ENCODE results near the gene PPIP5K2. TPM values are rescaled to one million over a fixed set of nuclear protein-coding genes. Genes with fewer than 3 reads are reported as not detected.
A peak's percentile ranks its signal among the peaks of the same experiment; 100 is the strongest.

Gene PPIP5K2
- total and polyA plus RNA-seq, 7 experiments from 2014 or later, result 19.2 to 77.4 (median 62.5) TPM

- Mint-ChIP-seq H3K27me3 (no peaks in the 10 kb centered on the region), H3K36me3 (peaks cover under 1 to 15% (median 5%) of the 10 kb centered on the region in 5 donors), H3K9me3 (peaks cover 0 to 3% (median 0%) of the 10 kb centered on the region in 11 donors), H3K4me3 (no peak overlapping the region), H3K27ac (no peak overlapping the region), H3K4me1 (peaks cover 29 to 72% (median 64%) of the 10 kb centered on the region in 7 donors)
- no peak overlapping the region for H3K27ac ChIP-seq (ENCODE audit: low read depth, low read length)
- H3K27me3 ChIP-seq (ENCODE audit: control insufficient read depth in 2 of 2, insufficient read depth in 2 of 2, low read length in 2 of 2), result no peaks in the 10 kb centered on the region
- DNase-seq (no peak), ATAC-seq (no peak)
- intact Hi-C loops (cut with micrococcal nuclease), result no loop called here
- ChIA-PET POLR2A (no interaction called here), CTCF (no interaction called here)
- no peaks in the 10 kb centered on the region for H3K36me3 ChIP-seq (ENCODE audit: control insufficient read depth in 2 of 3, insufficient read depth in 3 of 3, low read length in 3 of 3)
- H3K4me3 ChIP-seq (ENCODE audit: low read length), result no peak overlapping the region
- no peaks in the 10 kb centered on the region for H3K9me3 ChIP-seq (ENCODE audit: control insufficient read depth in 2 of 3, low read length in 3 of 3)
- H3K4me1 ChIP-seq (ENCODE audit: control insufficient read depth in 2 of 2, insufficient read depth in 2 of 2, low read length in 2 of 2), result peaks cover 10 to 27% of the 10 kb centered on the region in 2 donors
These were observed 2.6 kb upstream of the PPIP5K2 start for GRCh38 chr5:103117471-103117991.

GRCh38 chr5:103119070-103119764 lies 884 bp upstream of the PPIP5K2 start:
- H3K27ac Mint-ChIP-seq, result peak overlapping the region; percentile 92 to 100 (median 96)
- ChIA-PET CTCF (interaction anchor here (0.6 to 1.9 kb wide), 4 partner anchors 13 to 338 kb away, joined by 3 to 6 read pairs (median 4); partner anchors contain the start of gene MACIR), POLR2A (interaction anchor here (0.6 to 2.4 kb wide), 16 partner anchors 7 to 823 kb away, joined by 3 to 27 read pairs (median 5); partner anchors contain the start of genes MACIR, NUDT12 and SLCO4C1)
- Histone ChIP-seq H3K9me3 (ENCODE audit: control insufficient read depth in 2 of 3, low read length in 3 of 3) (no peaks in the 10 kb centered on the region), H3K27me3 (ENCODE audit: control insufficient read depth in 2 of 2, insufficient read depth in 2 of 2, low read length in 2 of 2) (no peaks in the 10 kb centered on the region), H3K36me3 (ENCODE audit: control insufficient read depth in 2 of 3, insufficient read depth in 3 of 3, low read length in 3 of 3) (no peaks in the 10 kb centered on the region), H3K27ac (ENCODE audit: low read depth, low read length) (peak overlapping the region; percentile 90), H3K4me3 (ENCODE audit: low read length) (peak overlapping the region; percentile 92), H3K4me1 (ENCODE audit: control insufficient read depth in 2 of 2, insufficient read depth in 2 of 2, low read length in 2 of 2) (peaks cover 9 to 29% of the 10 kb centered on the region in 2 donors)
- peaks cover 4 to 16% (median 6%) of the 10 kb centered on the region in 5 donors for H3K36me3 Mint-ChIP-seq
- no peaks in the 10 kb centered on the region for H3K9me3 Mint-ChIP-seq
- peaks cover 24 to 73% (median 64%) of the 10 kb centered on the region in 7 donors for H3K4me1 Mint-ChIP-seq
- peak overlapping the region; percentile 89 to 100 (median 96) for H3K4me3 Mint-ChIP-seq
- ATAC-seq (no peak), DNase-seq (no peak)
- no peaks in the 10 kb centered on the region for H3K27me3 Mint-ChIP-seq
- intact Hi-C loops (cut with micrococcal nuclease), result loop anchor here in 1 of 2 donors (1.0 to 2.0 kb wide), 2 partner anchors 8 to 92 kb away; no protein-coding TSS in a partner anchor

GRCh38 chr5:103120607-103121200 lies 603 bp downstream of the PPIP5K2 start:
- POLR2A ChIA-PET, result interaction anchor here (0.6 to 2.4 kb wide), 14 partner anchors 8 to 441 kb away, joined by 3 to 27 read pairs (median 5); partner anchors contain the start of genes MACIR and NUDT12
- Mint-ChIP-seq H3K4me1 (peaks cover 28 to 75% (median 67%) of the 10 kb centered on the region in 7 donors), H3K4me3 (peak overlapping the region; percentile 89 to 100 (median 96)), H3K9me3 (no peaks in the 10 kb centered on the region), H3K36me3 (peaks cover 0 to 11% (median 4%) of the 10 kb centered on the region in 5 donors), H3K27ac (peak overlapping the region; percentile 92 to 100 (median 96)), H3K27me3 (no peaks in the 10 kb centered on the region)
- DNase-seq (peak in 1 of 9 donors; percentile 2), ATAC-seq (no peak)
- Histone ChIP-seq H3K4me3 (ENCODE audit: low read length) (peak overlapping the region; percentile 92), H3K27me3 (ENCODE audit: control insufficient read depth in 2 of 2, insufficient read depth in 2 of 2, low read length in 2 of 2) (no peaks in the 10 kb centered on the region), H3K36me3 (ENCODE audit: control insufficient read depth in 2 of 3, insufficient read depth in 3 of 3, low read length in 3 of 3) (peaks cover 0 to 3% (median 0%) of the 10 kb centered on the region in 3 experiments), H3K4me1 (ENCODE audit: control insufficient read depth in 2 of 2, insufficient read depth in 2 of 2, low read length in 2 of 2) (peaks cover 9 to 29% of the 10 kb centered on the region in 2 donors), H3K27ac (ENCODE audit: low read depth, low read length) (peak overlapping the region; percentile 90), H3K9me3 (ENCODE audit: control insufficient read depth in 2 of 3, low read length in 3 of 3) (no peaks in the 10 kb centered on the region)
- intact Hi-C loops (cut with micrococcal nuclease), result loop anchor here (1.0 to 5.0 kb wide), 8 partner anchors 9 to 823 kb away; partner anchors contain the start of genes MACIR (in 2 of the 2), PAM (in 2 of the 2), NUDT12 (in 1 of the 2) and SLCO4C1 (in 1 of the 2)
- CTCF ChIA-PET, result interaction anchor here (0.9 to 1.9 kb wide), 4 partner anchors 12 to 138 kb away, joined by 3 to 6 read pairs (median 4); partner anchors contain the start of gene MACIR

- Mint-ChIP-seq H3K27me3 (no peaks in the 10 kb centered on the region), H3K4me1 (peaks cover 36 to 80% (median 69%) of the 10 kb centered on the region in 7 donors), H3K4me3 (peak overlapping the region in 7 of 10 donors; percentile 89 to 100 (median 93)), H3K9me3 (no peaks in the 10 kb centered on the region), H3K36me3 (peaks cover 0 to 15% (median 4%) of the 10 kb centered on the region in 5 donors), H3K27ac (peak overlapping the region in 4 of 9 donors; percentile 2 to 32 (median 18))
- POLR2A ChIA-PET, result interaction anchor here (0.6 kb wide), 1 partner anchor 140 kb away, joined by 4 read pairs; no protein-coding TSS in a partner anchor
- Histone ChIP-seq H3K27me3 (ENCODE audit: control insufficient read depth in 2 of 2, insufficient read depth in 2 of 2, low read length in 2 of 2) (no peaks in the 10 kb centered on the region), H3K4me1 (ENCODE audit: control insufficient read depth in 2 of 2, insufficient read depth in 2 of 2, low read length in 2 of 2) (peaks cover 9 to 34% of the 10 kb centered on the region in 2 donors), H3K27ac (ENCODE audit: low read depth, low read length) (no peak overlapping the region), H3K9me3 (ENCODE audit: control insufficient read depth in 2 of 3, low read length in 3 of 3) (no peaks in the 10 kb centered on the region), H3K4me3 (ENCODE audit: low read length) (no peak overlapping the region), H3K36me3 (ENCODE audit: control insufficient read depth in 2 of 3, insufficient read depth in 3 of 3, low read length in 3 of 3) (peaks cover 0 to 3% (median 0%) of the 10 kb centered on the region in 3 experiments)
- intact Hi-C loops (cut with micrococcal nuclease), result loop anchor here in 1 of 2 donors (5.0 kb wide), 2 partner anchors 340 to 825 kb away; partner anchors contain the start of gene SLCO4C1
- no peak for ATAC-seq
- CTCF ChIA-PET, result interaction anchor here (0.6 kb wide), 1 partner anchor 9 kb away, joined by 3 read pairs; no protein-coding TSS in a partner anchor
- no peak for DNase-seq
These were observed 2.1 kb downstream of the PPIP5K2 start for GRCh38 chr5:103122242-103122641.

- H3K4me1 Mint-ChIP-seq, result peaks cover 27 to 89% (median 76%) of the 10 kb centered on the region in 7 donors
- ATAC-seq (no peak), DNase-seq (no peak)
- Histone ChIP-seq H3K4me1 (ENCODE audit: control insufficient read depth in 2 of 2, insufficient read depth in 2 of 2, low read length in 2 of 2) (peaks cover 0 to 17% of the 10 kb centered on the region in 2 donors), H3K27me3 (ENCODE audit: control insufficient read depth in 2 of 2, insufficient read depth in 2 of 2, low read length in 2 of 2) (no peaks in the 10 kb centered on the region), H3K27ac (ENCODE audit: low read depth, low read length) (no peak overlapping the region), H3K4me3 (ENCODE audit: low read length) (no peak overlapping the region), H3K36me3 (ENCODE audit: control insufficient read depth in 2 of 3, insufficient read depth in 3 of 3, low read length in 3 of 3) (peaks cover 0 to 3% (median 0%) of the 10 kb centered on the region in 3 experiments), H3K9me3 (ENCODE audit: control insufficient read depth in 2 of 3, low read length in 3 of 3) (no peaks in the 10 kb centered on the region)
- intact Hi-C loops (cut with micrococcal nuclease), result no loop called here
- H3K36me3 Mint-ChIP-seq, result peaks cover 0 to 25% (median 15%) of the 10 kb centered on the region in 5 donors
- CTCF ChIA-PET, result no interaction called here
- H3K27me3 Mint-ChIP-seq, result no peaks in the 10 kb centered on the region
- peak overlapping the region in 2 of 10 donors; percentile 8 to 46 for H3K4me3 Mint-ChIP-seq
- H3K9me3 Mint-ChIP-seq, result no peaks in the 10 kb centered on the region
- H3K27ac Mint-ChIP-seq, result no peak overlapping the region
- POLR2A ChIA-PET, result interaction anchor here (0.6 kb wide), 1 partner anchor 317 kb away, joined by 3 read pairs; no protein-coding TSS in a partner anchor
These were observed 6.5 kb downstream of the PPIP5K2 start for GRCh38 chr5:103126557-103126956.

GRCh38 chr5:103127292-103127817 lies 7.3 kb downstream of the PPIP5K2 start:
- ChIA-PET POLR2A (interaction anchor here (0.6 kb wide), 1 partner anchor 318 kb away, joined by 3 read pairs; no protein-coding TSS in a partner anchor), CTCF (no interaction called here)
- H3K4me1 ChIP-seq (ENCODE audit: control insufficient read depth in 2 of 2, insufficient read depth in 2 of 2, low read length in 2 of 2), result peaks cover 0 to 11% of the 10 kb centered on the region in 2 donors
- ATAC-seq (no peak), DNase-seq (no peak)
- Mint-ChIP-seq H3K4me1 (peaks cover 19 to 87% (median 73%) of the 10 kb centered on the region in 7 donors), H3K9me3 (no peaks in the 10 kb centered on the region), H3K4me3 (no peak overlapping the region), H3K27ac (no peak overlapping the region), H3K36me3 (peaks cover 0 to 25% (median 10%) of the 10 kb centered on the region in 5 donors), H3K27me3 (no peaks in the 10 kb centered on the region)
- H3K27me3 ChIP-seq (ENCODE audit: control insufficient read depth in 2 of 2, insufficient read depth in 2 of 2, low read length in 2 of 2), result no peaks in the 10 kb centered on the region
- H3K9me3 ChIP-seq (ENCODE audit: control insufficient read depth in 2 of 3, low read length in 3 of 3), result no peaks in the 10 kb centered on the region
- no peak overlapping the region for H3K4me3 ChIP-seq (ENCODE audit: low read length)
- H3K36me3 ChIP-seq (ENCODE audit: control insufficient read depth in 2 of 3, insufficient read depth in 3 of 3, low read length in 3 of 3), result peaks cover 0 to 3% (median 0%) of the 10 kb centered on the region in 3 experiments
- H3K27ac ChIP-seq (ENCODE audit: low read depth, low read length), result no peak overlapping the region
- intact Hi-C loops (cut with micrococcal nuclease), result no loop called here
